Mammary epithelial cell (primary cell): ENCODE results near the gene PROX2.

Experiments used
- EZH2 ChIP-seq: IDR thresholded peaks from 2 replicates; pipeline ENCODE4 v1.6.1; 2012; ENCODE audit warnings: low read length, inconsistent platforms, borderline replicate concordance
- TF ChIP-seq, protein P1 (sequence below), 2 donors: IDR thresholded peaks in 1 of 2; conservative IDR thresholded peaks in 1 of 2; 2 replicates each; pipeline ENCODE4 v1.5.1; 2011 to 2012; ENCODE audit warnings: inconsistent platforms in 2 of 2, low read length in 2 of 2, mild to moderate bottlenecking in 2 of 2, control low read depth in 1 of 2, low read depth in 1 of 2; ENCODE audit not compliant: insufficient read depth in 1 of 2; ENCODE audit errors: extremely low read depth in 1 of 2

- TF ChIP-seq, protein P1, sequence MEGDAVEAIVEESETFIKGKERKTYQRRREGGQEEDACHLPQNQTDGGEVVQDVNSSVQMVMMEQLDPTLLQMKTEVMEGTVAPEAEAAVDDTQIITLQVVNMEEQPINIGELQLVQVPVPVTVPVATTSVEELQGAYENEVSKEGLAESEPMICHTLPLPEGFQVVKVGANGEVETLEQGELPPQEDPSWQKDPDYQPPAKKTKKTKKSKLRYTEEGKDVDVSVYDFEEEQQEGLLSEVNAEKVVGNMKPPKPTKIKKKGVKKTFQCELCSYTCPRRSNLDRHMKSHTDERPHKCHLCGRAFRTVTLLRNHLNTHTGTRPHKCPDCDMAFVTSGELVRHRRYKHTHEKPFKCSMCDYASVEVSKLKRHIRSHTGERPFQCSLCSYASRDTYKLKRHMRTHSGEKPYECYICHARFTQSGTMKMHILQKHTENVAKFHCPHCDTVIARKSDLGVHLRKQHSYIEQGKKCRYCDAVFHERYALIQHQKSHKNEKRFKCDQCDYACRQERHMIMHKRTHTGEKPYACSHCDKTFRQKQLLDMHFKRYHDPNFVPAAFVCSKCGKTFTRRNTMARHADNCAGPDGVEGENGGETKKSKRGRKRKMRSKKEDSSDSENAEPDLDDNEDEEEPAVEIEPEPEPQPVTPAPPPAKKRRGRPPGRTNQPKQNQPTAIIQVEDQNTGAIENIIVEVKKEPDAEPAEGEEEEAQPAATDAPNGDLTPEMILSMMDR (conservative IDR thresholded peaks at IDR 0.05 in 1 of 2, IDR thresholded peaks at IDR 0.05 in 1 of 2; ENCODE audit: extremely low read depth in 1 of 2, insufficient read depth in 1 of 2, low read depth in 1 of 2, low read length in 2 of 2): no peak
- no peak for TF ChIP-seq EZH2
These were observed 46.2 kb upstream of the PROX2 start for GRCh38 chr14:74921987-74922751.
